Measurements from ENCODE around the gene FSCN2. TPM values are rescaled to one million over a fixed set of nuclear protein-coding genes. Genes with fewer than 3 reads are reported as not detected.

FSCN2 gene
- total and polyA plus RNA-seq, 10 of the 15 experiments (the other 5 are each of a cell fraction or from before 2014, with no cell fraction given) = 0.12 to 2.1 (median 0.65) TPM; not detected in 3

- no peak overlapping the region for H2AFZ ChIP-seq (ENCODE audit: control insufficient read depth, low read depth, low read length)
- H3K79me2 ChIP-seq (ENCODE audit: control insufficient read depth, insufficient read depth, low read length) = no peaks in the 10 kb centered on the region
- no peak for TF ChIP-seq ZSCAN29 (IDR thresholded peaks at IDR 0.05)
- TF ChIP-seq NFYA (IDR thresholded peaks at IDR 0.05; ENCODE audit: borderline replicate concordance, low read depth, low read length) = no peak
- TF ChIP-seq, protein P1, sequence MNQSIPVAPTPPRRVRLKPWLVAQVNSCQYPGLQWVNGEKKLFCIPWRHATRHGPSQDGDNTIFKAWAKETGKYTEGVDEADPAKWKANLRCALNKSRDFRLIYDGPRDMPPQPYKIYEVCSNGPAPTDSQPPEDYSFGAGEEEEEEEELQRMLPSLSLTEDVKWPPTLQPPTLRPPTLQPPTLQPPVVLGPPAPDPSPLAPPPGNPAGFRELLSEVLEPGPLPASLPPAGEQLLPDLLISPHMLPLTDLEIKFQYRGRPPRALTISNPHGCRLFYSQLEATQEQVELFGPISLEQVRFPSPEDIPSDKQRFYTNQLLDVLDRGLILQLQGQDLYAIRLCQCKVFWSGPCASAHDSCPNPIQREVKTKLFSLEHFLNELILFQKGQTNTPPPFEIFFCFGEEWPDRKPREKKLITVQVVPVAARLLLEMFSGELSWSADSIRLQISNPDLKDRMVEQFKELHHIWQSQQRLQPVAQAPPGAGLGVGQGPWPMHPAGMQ (IDR thresholded peaks at IDR 0.05; ENCODE audit: borderline replicate concordance) = no peak
- TF ChIP-seq BHLHE40 (IDR thresholded peaks at IDR 0.05; ENCODE audit: borderline replicate concordance in 1 of 2, low read depth in 2 of 2, low read length in 1 of 2) = no peak
- TF ChIP-seq EP300 (IDR thresholded peaks at IDR 0.05; ENCODE audit: borderline replicate concordance in 1 of 2, control insufficient read depth in 1 of 2, low read depth in 2 of 2, low read length in 2 of 2) = no peak
- TF ChIP-seq SKIL (IDR thresholded peaks at IDR 0.05; ENCODE audit: low read depth, poor library complexity, severe bottlenecking) = no peak
- no peak for TF ChIP-seq SREBF1 (IDR thresholded peaks at IDR 0.05; ENCODE audit: low read length)
- TF ChIP-seq POLR2A (IDR thresholded peaks at IDR 0.05; ENCODE audit: low read depth, low read length) = no peak
- TF ChIP-seq, protein P2, sequence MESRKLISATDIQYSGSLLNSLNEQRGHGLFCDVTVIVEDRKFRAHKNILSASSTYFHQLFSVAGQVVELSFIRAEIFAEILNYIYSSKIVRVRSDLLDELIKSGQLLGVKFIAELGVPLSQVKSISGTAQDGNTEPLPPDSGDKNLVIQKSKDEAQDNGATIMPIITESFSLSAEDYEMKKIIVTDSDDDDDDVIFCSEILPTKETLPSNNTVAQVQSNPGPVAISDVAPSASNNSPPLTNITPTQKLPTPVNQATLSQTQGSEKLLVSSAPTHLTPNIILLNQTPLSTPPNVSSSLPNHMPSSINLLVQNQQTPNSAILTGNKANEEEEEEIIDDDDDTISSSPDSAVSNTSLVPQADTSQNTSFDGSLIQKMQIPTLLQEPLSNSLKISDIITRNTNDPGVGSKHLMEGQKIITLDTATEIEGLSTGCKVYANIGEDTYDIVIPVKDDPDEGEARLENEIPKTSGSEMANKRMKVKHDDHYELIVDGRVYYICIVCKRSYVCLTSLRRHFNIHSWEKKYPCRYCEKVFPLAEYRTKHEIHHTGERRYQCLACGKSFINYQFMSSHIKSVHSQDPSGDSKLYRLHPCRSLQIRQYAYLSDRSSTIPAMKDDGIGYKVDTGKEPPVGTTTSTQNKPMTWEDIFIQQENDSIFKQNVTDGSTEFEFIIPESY (IDR thresholded peaks at IDR 0.05) = no peak
- TF ChIP-seq, protein P3, sequence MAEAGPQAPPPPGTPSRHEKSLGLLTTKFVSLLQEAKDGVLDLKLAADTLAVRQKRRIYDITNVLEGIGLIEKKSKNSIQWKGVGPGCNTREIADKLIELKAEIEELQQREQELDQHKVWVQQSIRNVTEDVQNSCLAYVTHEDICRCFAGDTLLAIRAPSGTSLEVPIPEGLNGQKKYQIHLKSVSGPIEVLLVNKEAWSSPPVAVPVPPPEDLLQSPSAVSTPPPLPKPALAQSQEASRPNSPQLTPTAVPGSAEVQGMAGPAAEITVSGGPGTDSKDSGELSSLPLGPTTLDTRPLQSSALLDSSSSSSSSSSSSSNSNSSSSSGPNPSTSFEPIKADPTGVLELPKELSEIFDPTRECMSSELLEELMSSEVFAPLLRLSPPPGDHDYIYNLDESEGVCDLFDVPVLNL (IDR thresholded peaks at IDR 0.05; ENCODE audit: low read depth, low read length) = no peak
- no peaks in the 10 kb centered on the region for H4K20me1 ChIP-seq (ENCODE audit: control insufficient read depth, insufficient read depth)
- RAD21 ChIA-PET (ENCODE audit: unreplicated experiment) = no interaction called here
- DNase-seq (ENCODE audit: low read depth, low spot score) = no peak
- POLR2A ChIA-PET = no interaction called here
- intact Hi-C loops (cut with micrococcal nuclease; ENCODE audit: unreplicated experiment) (loop anchor here (5.0 kb wide), 2 partner anchors 338 to 378 kb away; no protein-coding TSS in a partner anchor), in situ Hi-C loops (cut with MboI) (loop anchor here (25.0 kb wide), 1 partner anchor 343 kb away; no protein-coding TSS in a partner anchor)
- H3K9me3 ChIP-seq (replicated peaks; ENCODE audit: control insufficient read depth, insufficient read depth, low read length) = no peaks in the 10 kb centered on the region
- WGBS (ENCODE audit: insufficient coverage, insufficient replicate concordance, low lambda C conversion rate, missing lambda C conversion rate) = 35% methylated on average over 21 of the region's 21 CpGs
- no peak for ATAC-seq
- no peak overlapping the region for H3K9ac ChIP-seq (ENCODE audit: control insufficient read depth, insufficient read depth, low read length)
- H3K4me2 ChIP-seq (ENCODE audit: control insufficient read depth, insufficient read depth) = no peak overlapping the region
- H3K4me1 ChIP-seq (ENCODE audit: control insufficient read depth, insufficient read depth, low read length) = peaks cover 12% of the 10 kb centered on the region
- no peaks in the 10 kb centered on the region for H3K36me3 ChIP-seq (ENCODE audit: control insufficient read depth in 2 of 2, insufficient read depth in 2 of 2, low read length in 1 of 2)
- no TSS peak for BruUV-seq (replicated peaks)
- H3K27ac ChIP-seq (ENCODE audit: control insufficient read depth, insufficient read depth) = no peak overlapping the region
- CTCF ChIA-PET = interaction anchor here (1.1 kb wide), 1 partner anchor 12 kb away, joined by 3 read pairs; no protein-coding TSS in a partner anchor
- FAIRE-seq = no peak
- H3K27me3 ChIP-seq (replicated peaks in 1 of 2; ENCODE audit: control insufficient read depth in 2 of 2, insufficient read depth in 2 of 2, low read length in 1 of 2) = peaks cover 3 to 8% of the 10 kb centered on the region in 2 experiments; a peak in 3 of 4 replicates
- no peak overlapping the region for H3K4me3 ChIP-seq
- SMC1A ChIA-PET (ENCODE audit: uncharacterized antibody, unreplicated experiment) = no interaction called here
Measured at GRCh38 chr17:81480140-81481072, 47.8 kb upstream of the FSCN2 start.

Data from GM12878 (cell line).